ENCODE measurements around the gene SYVN1. TPM values are rescaled to one million over a fixed set of nuclear protein-coding genes. Genes with fewer than 3 reads are reported as not detected.

Gene SYVN1
- total RNA-seq, 2 experiments from 2014 or later, result 89.1 to 96.8 TPM

GRCh38 chr11:65182258-65183170 is 48.2 kb upstream of the SYVN1 start:
- Histone ChIP-seq H3K9me3 (ENCODE audit: control insufficient read depth in 1 of 2, insufficient read depth in 1 of 2, low read length in 2 of 2) (no peaks in the 10 kb centered on the region), H3K27me3 (ENCODE audit: control insufficient read depth in 1 of 2, insufficient read depth in 2 of 2, low read length in 2 of 2) (no peaks in the 10 kb centered on the region), H3K4me1 (ENCODE audit: insufficient read depth, low read length) (peaks cover 37% of the 10 kb centered on the region), H3K36me3 (ENCODE audit: insufficient read depth, low read length) (peaks cover 39% of the 10 kb centered on the region), H3K4me3 (ENCODE audit: low read length) (peak overlapping the region; percentile 97), H3K27ac (ENCODE audit: low read depth in 1 of 2, low read length in 2 of 2) (peak overlapping the region; percentile 64)
- Mint-ChIP-seq H3K4me1 (ENCODE audit: low read depth) (peaks cover 12% of the 10 kb centered on the region), H3K4me3 (peak overlapping the region; percentile 85), H3K27ac (peak overlapping the region; percentile 36), H3K36me3 (ENCODE audit: low read depth) (peaks cover 34% of the 10 kb centered on the region), H3K9me3 (no peaks in the 10 kb centered on the region), H3K27me3 (no peaks in the 10 kb centered on the region)
- ATAC-seq (ENCODE audit: poor library complexity) (peak; percentile 5), DNase-seq (peak in 2 of 14 experiments; percentile 5 to 19)
- POLR2A ChIA-PET, result interaction anchor here (0.7 to 3.9 kb wide), 9 partner anchors 47 to 438 kb away, joined by 3 to 30 read pairs (median 4); partner anchors contain the start of genes ARL2, DPF2, FAU and MRPL49
- TF ChIP-seq, protein P1, sequence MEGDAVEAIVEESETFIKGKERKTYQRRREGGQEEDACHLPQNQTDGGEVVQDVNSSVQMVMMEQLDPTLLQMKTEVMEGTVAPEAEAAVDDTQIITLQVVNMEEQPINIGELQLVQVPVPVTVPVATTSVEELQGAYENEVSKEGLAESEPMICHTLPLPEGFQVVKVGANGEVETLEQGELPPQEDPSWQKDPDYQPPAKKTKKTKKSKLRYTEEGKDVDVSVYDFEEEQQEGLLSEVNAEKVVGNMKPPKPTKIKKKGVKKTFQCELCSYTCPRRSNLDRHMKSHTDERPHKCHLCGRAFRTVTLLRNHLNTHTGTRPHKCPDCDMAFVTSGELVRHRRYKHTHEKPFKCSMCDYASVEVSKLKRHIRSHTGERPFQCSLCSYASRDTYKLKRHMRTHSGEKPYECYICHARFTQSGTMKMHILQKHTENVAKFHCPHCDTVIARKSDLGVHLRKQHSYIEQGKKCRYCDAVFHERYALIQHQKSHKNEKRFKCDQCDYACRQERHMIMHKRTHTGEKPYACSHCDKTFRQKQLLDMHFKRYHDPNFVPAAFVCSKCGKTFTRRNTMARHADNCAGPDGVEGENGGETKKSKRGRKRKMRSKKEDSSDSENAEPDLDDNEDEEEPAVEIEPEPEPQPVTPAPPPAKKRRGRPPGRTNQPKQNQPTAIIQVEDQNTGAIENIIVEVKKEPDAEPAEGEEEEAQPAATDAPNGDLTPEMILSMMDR (IDR thresholded peaks at IDR 0.05), result no peak
- intact Hi-C loops (cut with DNase I, micrococcal nuclease), result loop anchor here in 1 of 2 experiments (5.0 kb wide), 2 partner anchors 45 to 170 kb away; partner anchors contain the start of gene ARL2
- CTCF ChIA-PET, result interaction anchor here (1.1 to 1.7 kb wide), 3 partner anchors 8 to 72 kb away, joined by 4 to 6 read pairs (median 4); partner anchors contain the start of gene TM7SF2

DNA sequence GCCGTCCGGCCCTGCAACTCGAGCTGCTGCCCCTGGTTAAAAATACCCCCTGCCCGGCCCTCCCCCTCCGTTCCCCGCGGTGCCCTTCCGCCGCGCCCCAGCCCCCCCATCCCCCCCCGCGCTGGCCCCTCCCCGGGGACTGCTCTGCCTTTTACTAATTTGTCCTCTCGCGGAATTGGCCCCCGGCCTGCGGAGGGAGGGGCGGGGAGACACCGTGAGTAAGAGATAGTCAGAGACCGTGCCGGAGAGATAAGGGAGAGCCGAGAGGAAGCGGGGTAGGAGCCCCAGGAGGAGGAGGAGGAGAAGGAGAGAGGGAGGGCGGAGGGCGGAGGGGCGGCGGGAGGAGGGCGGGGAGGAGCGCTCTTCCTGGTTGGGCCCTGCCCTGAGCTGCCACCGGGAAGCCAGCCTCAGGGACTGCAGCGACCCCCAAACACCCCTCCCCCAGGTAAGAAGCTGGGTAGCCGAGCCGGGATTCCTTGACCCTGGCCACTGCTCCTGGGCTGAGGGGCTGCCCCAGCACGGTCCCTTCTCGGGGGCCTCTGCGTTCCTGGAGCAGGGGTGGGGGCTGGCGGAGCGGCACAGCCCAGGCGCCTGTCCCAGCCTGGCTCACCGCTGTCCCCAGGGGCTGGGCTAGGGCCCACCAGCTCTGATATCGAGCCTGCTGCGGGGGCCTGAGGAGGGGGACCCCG is 47.4 kb upstream of the SYVN1 start, which contains the start of gene CAPN1:
Gene CAPN1, plus strand, starts transcription at position 360 of the 689 bp plus-strand sequence. CDS start 774 bp downstream, outside the sequence.
- H3K27ac Mint-ChIP-seq, result peak within 1 kb of the TSS; percentile 83
- POLR2A ChIA-PET, result interaction anchor here (0.6 to 3.9 kb wide), 10 partner anchors 13 to 437 kb away, joined by 3 to 30 read pairs (median 4); partner anchors contain the start of genes DPF2, FAU, MRPL49 and POLA2
- peak within 1 kb of the TSS; percentile 97 for H3K4me3 ChIP-seq (ENCODE audit: low read length)

More for the DNA sequence above, 47.4 kb upstream of the SYVN1 start, which contains the start of gene CAPN1:
- H3K4me1 Mint-ChIP-seq (ENCODE audit: low read depth), result peaks cover 12% of the 10 kb centered on the region
- peak within 1 kb of the TSS; percentile 96 for H3K4me3 Mint-ChIP-seq
- TF ChIP-seq, protein P1 (IDR thresholded peaks at IDR 0.05), result no peak
- no peaks in the 10 kb centered on the region for H3K27me3 ChIP-seq (ENCODE audit: control insufficient read depth in 1 of 2, insufficient read depth in 2 of 2, low read length in 2 of 2)
- H3K9me3 Mint-ChIP-seq, result no peaks in the 10 kb centered on the region
- H3K9me3 ChIP-seq (ENCODE audit: control insufficient read depth in 1 of 2, insufficient read depth in 1 of 2, low read length in 2 of 2), result no peaks in the 10 kb centered on the region
- CTCF ChIA-PET, result interaction anchor here (1.1 to 1.7 kb wide), 3 partner anchors 9 to 71 kb away, joined by 4 to 6 read pairs (median 4); partner anchors contain the start of gene TM7SF2
- peak within 1 kb of the TSS; percentile 64 for H3K27ac ChIP-seq (ENCODE audit: low read depth in 1 of 2, low read length in 2 of 2)
- H3K36me3 ChIP-seq (ENCODE audit: insufficient read depth, low read length), result peaks cover 32% of the 10 kb centered on the region
- peaks cover 26% of the 10 kb centered on the region for H3K36me3 Mint-ChIP-seq (ENCODE audit: low read depth)
- peaks cover 37% of the 10 kb centered on the region for H3K4me1 ChIP-seq (ENCODE audit: insufficient read depth, low read length)
- intact Hi-C loops (cut with DNase I, micrococcal nuclease), result loop anchor here (1.0 to 5.0 kb wide), 4 partner anchors 44 to 169 kb away; partner anchors contain the start of gene ARL2 (in 1 of the 2)
- ATAC-seq (ENCODE audit: poor library complexity), result peak; percentile 69
- peak; percentile 38 to 86 (median 66) for DNase-seq
- no peaks in the 10 kb centered on the region for H3K27me3 Mint-ChIP-seq

Data from CD4-positive, alpha-beta T cell (primary cell).